Right lobe of liver (tissue), 6 donors: ENCODE data around the gene KRTAP10-4. TPM values are rescaled to one million over a fixed set of nuclear protein-coding genes. Genes with fewer than 3 reads are reported as not detected.
A peak's percentile ranks its signal among the peaks of the same experiment; 100 is the strongest.

Experiments
- ATAC-seq, 4 donors: fragments of 200-7000 bp; cut with Tn5 transposase; one replicate each; pipeline ENCODE4 v1.9.1; 2020; ENCODE audit warnings: mild to moderate bottlenecking in 4 of 4, moderate library complexity in 4 of 4
- DNase-seq, 3 donors: peaks; one replicate each; pipeline ENCODE4 v3.0.0-alpha.2; 2020
- H3K27ac ChIP-seq, 3 donors: fragments of 200-600 bp; one replicate each; pipeline ENCODE4 v1.8.0; 2022
- H3K27me3 ChIP-seq, 2 donors: fragments of 200-600 bp; one replicate each; pipeline ENCODE4 v1.8.0; 2022
- H3K36me3 ChIP-seq, 4 donors: fragments of 200-600 bp; sonication (generic) in 1 of 4; one replicate each; pipeline versions ENCODE4 v1.5.1 to v1.8.0; 2017 to 2022; ENCODE audit warnings: control low read depth in 1 of 4
- H3K4me1 ChIP-seq, 4 donors: fragments of 200-600 bp; sonication (generic) in 1 of 4; one replicate each; pipeline versions ENCODE4 v1.5.1 to v1.8.0; 2017 to 2022; ENCODE audit warnings: control low read depth in 1 of 4
- H3K4me3 ChIP-seq, 3 donors: fragments of 200-600 bp; one replicate each; pipeline ENCODE4 v1.8.0; 2022
- H3K9me3 ChIP-seq, 4 donors: fragments of 200-600 bp; sonication (generic) in 1 of 4; one replicate each; pipeline versions ENCODE4 v1.5.1 to v1.8.0; 2017 to 2022; ENCODE audit warnings: control low read depth in 1 of 4
- POLR2A ChIP-seq: fragments of 450-650 bp; IDR thresholded peaks from one replicate; pipeline ENCODE4 v1.6.1; 2017; ENCODE audit warnings: antibody characterized with exemption, mild to moderate bottlenecking
- WGBS: methylation state at CpG from one replicate; pipeline ENCODE4 v1.1.6; 2018; ENCODE audit warnings: low coverage, low lambda C conversion rate; ENCODE audit not compliant: insufficient coverage; ENCODE audit errors: missing lambda C conversion rate; 5-methylcytosine and 5-hydroxymethylcytosine counted together
- intact Hi-C, 2 donors: fragments of 100-400 bp; cut with DNase I; formaldehyde crosslinking; loops; one replicate each; pipeline versions ENCODE4 v1.11.2 to v1.14.1; 2022
- total RNA-seq, 6 experiments: library from RNA; depleted of rRNA in 2 of 6; stranded (reverse); fragments of >200 nt in 2 of 6; fragmentation: NEBNext Ultra II Directional in 3 of 6; extraction: Animal tissue kit (Norgen Biotek cat#: 25700) in 3 of 6; gene quantifications; one replicate each; pipeline versions ENCODE4 v1.1.0 to v1.2.4, GENCODE V29; 2016 to 2023
- TF ChIP-seq, protein P1 (sequence below), 4 donors: fragments of 200-600 bp in 3 of 4; fragments of 450-650 bp in 1 of 4; IDR thresholded peaks; one replicate each; pipeline versions ENCODE4 v1.5.1 to v1.8.0; 2016 to 2022; ENCODE audit warnings: antibody characterized with exemption in 4 of 4, mild to moderate bottlenecking in 2 of 4
- donor health status: DM: no; HTN: yes; CAD: no.
- donor health status: DM: no; HTN: no; CAD: no.
- donor health status: DM: no; HTN: no; CAD: no.
- donor health status: DM: no; HTN: yes; CAD: no.
- donor health status: DM: no; HTN: yes; CAD: no.

The KRTAP10-4 gene
- total RNA-seq, 6 experiments from 2014 or later = not detected

DNA sequence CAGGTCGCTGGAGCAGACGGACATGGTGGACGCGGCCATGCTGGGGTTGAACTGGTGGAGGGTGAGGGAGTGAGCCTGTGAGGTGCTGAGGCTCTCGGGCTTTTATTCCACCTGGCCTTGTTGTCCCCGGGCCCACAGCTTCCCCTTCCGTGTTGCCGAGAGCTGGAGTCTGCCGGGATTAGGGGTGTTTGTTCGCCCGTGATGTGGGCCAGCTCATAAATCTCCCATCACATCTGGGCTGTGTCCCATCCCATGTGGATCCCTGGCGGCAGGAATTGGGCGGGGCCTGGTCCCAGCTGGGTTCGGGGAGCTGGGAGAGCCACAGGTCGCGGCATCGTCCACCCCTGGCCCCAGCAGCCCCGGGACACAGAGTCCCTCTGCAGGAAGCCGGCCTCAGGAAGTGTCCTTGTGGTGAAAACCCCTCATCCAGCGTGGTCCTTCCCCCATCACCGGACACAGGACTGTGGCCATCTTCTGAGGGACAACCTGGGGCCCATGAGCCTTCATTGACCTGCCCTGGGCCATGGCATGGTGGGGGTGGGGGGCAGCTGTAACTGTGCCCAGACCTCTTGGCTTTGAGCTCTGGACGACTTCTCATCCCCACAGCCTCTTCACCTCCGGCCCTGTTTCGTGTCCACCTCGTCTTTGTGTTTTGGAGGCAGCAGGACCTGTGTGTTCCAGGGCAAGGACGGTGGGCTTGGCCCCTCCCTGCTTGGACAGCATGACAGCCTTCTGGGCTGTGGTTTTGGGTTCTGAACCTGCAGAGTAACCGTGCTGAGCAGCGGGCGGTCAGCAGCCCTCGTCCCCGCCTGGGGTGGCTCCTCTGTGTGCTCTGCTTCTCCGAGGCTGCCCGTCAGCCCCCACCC is 19.1 kb downstream of the KRTAP10-4 start, which contains the start of gene KRTAP10-6:
TSS of gene KRTAP10-6 (minus strand) at position 60 of the 866 bp plus-strand sequence. CDS start at position 39, 21 bp downstream.
- Histone ChIP-seq H3K36me3 (no peaks in the 10 kb centered on the region), H3K27me3 (no peaks in the 10 kb centered on the region), H3K4me1 (peaks cover 0 to 8% (median 0%) of the 10 kb centered on the region in 4 donors), H3K27ac (peak within 1 kb of the TSS in 1 of 3 donors; percentile 53), H3K9me3 (no peaks in the 10 kb centered on the region), H3K4me3 (no peak within 1 kb of the TSS)
- DNase-seq (peak in 1 of 3 donors; percentile 51), ATAC-seq (peak in 3 of 4 donors; percentile 7 to 51 (median 36))
- TF ChIP-seq, protein P1, sequence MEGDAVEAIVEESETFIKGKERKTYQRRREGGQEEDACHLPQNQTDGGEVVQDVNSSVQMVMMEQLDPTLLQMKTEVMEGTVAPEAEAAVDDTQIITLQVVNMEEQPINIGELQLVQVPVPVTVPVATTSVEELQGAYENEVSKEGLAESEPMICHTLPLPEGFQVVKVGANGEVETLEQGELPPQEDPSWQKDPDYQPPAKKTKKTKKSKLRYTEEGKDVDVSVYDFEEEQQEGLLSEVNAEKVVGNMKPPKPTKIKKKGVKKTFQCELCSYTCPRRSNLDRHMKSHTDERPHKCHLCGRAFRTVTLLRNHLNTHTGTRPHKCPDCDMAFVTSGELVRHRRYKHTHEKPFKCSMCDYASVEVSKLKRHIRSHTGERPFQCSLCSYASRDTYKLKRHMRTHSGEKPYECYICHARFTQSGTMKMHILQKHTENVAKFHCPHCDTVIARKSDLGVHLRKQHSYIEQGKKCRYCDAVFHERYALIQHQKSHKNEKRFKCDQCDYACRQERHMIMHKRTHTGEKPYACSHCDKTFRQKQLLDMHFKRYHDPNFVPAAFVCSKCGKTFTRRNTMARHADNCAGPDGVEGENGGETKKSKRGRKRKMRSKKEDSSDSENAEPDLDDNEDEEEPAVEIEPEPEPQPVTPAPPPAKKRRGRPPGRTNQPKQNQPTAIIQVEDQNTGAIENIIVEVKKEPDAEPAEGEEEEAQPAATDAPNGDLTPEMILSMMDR (IDR thresholded peaks at IDR 0.05) = no peak
- TF ChIP-seq POLR2A = no peak
- intact Hi-C loops = no loop called here
- WGBS = 50% methylated on average over 1 of the region's 33 CpGs

DNA sequence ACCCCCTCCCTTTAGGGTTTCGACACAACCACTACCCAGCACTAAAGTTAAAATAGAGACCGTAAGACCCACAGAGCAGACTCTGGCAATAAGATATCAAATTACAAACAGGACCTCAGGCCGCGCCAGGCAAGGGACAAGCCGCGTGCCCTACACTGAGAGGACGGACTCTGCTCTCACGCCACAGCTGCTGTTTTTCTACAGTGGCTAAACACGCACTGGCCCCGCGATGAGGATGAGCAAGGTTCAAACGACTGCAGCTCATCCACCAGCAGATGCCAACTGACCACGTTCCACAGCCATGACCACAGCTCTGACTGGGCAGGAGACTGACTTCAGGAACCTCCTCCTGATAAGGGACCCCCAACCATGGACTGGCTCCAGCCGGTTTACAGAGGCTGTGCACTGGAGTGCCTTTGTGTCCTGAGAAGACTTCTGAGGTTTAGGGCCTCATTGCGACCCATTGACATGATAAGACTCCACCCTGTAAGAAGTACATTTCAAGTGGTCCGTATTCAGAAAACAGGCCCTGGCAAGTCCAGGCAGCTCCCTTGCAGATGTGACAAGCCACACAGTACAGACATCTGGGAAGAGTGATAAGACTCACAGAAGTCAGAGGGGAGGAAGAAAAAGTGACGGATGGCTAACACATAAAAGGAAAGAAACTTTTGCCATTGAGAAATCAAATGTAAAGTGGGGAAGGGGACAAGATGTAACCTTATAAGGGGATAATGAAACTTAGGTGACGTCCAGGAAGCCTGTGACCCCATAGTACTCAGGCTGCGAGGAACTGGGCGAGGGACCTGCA is 20.3 kb downstream of the KRTAP10-4 start:
- Histone ChIP-seq H3K27ac (peak overlapping the region in 1 of 3 donors; percentile 53), H3K9me3 (no peaks in the 10 kb centered on the region), H3K4me3 (no peak overlapping the region), H3K4me1 (peaks cover 0 to 8% (median 0%) of the 10 kb centered on the region in 4 donors), H3K27me3 (no peaks in the 10 kb centered on the region), H3K36me3 (no peaks in the 10 kb centered on the region)
- intact Hi-C loops = no loop called here
- TF ChIP-seq POLR2A = no peak
- TF ChIP-seq, protein P1 (IDR thresholded peaks at IDR 0.05) = no peak
- WGBS = 19% methylated on average over 18 of the region's 20 CpGs
- peak; percentile 88 to 92 (median 90) for ATAC-seq
- peak; percentile 70 to 96 (median 82) for DNase-seq

GRCh38 chr21:44594406-44594916 is 20.9 kb downstream of the KRTAP10-4 start:
- intact Hi-C loops = no loop called here
- Histone ChIP-seq H3K9me3 (no peaks in the 10 kb centered on the region), H3K4me3 (no peak overlapping the region), H3K27ac (no peak overlapping the region), H3K36me3 (no peaks in the 10 kb centered on the region), H3K27me3 (no peaks in the 10 kb centered on the region), H3K4me1 (peaks cover 0 to 8% (median 0%) of the 10 kb centered on the region in 4 donors)
- DNase-seq (no peak), ATAC-seq (no peak)
- WGBS = 61% methylated on average over 8 of the region's 12 CpGs
- TF ChIP-seq, protein P1 (IDR thresholded peaks at IDR 0.05) = no peak
- TF ChIP-seq POLR2A = no peak

GRCh38 chr21:44595524-44595923 is 22.0 kb downstream of the KRTAP10-4 start:
- Histone ChIP-seq H3K9me3 (no peaks in the 10 kb centered on the region), H3K4me1 (peaks cover 0 to 8% (median 0%) of the 10 kb centered on the region in 4 donors), H3K36me3 (no peaks in the 10 kb centered on the region), H3K27ac (no peak overlapping the region), H3K4me3 (no peak overlapping the region), H3K27me3 (no peaks in the 10 kb centered on the region)
- intact Hi-C loops = no loop called here
- no peak for ATAC-seq
- WGBS = 78% methylated on average over 5 of the region's 6 CpGs
- TF ChIP-seq, protein P1 (IDR thresholded peaks at IDR 0.05) = no peak
- TF ChIP-seq POLR2A = no peak
- no peak for DNase-seq
